WTC11 (cell line): ENCODE measurements around the gene EVC2. TPM values are rescaled to one million over a fixed set of nuclear protein-coding genes. Genes with fewer than 3 reads are reported as not detected.

Source experiments
- ATAC-seq: fragments of 200-7000 bp; cut with Tn5 transposase; 2 replicates; pipeline ENCODE4 v1.10.0; 2021; ENCODE audit warnings: mild to moderate bottlenecking, moderate library complexity
- CTCF ChIA-PET: fragments of 300-600 bp; sonication (Branson Sonifier 250); formaldehyde crosslinking; loops from one replicate; lab custom pipeline; 2021; ENCODE audit warnings: antibody characterized with exemption; lab: Charles Lee
- POLR2A ChIA-PET: fragments of 350-600 bp; sonication (Branson Sonifier 250); formaldehyde crosslinking; loops from one replicate; lab custom pipeline; 2021; ENCODE audit warnings: antibody characterized with exemption; lab: Charles Lee
- DNase-seq: peaks from one replicate; pipeline ENCODE4 v3.0.0; 2021; ENCODE audit warnings: low spot score
- H3K27ac Mint-ChIP-seq: 2 replicates; pipeline ENCODE4 v1.8.0; 2021; ENCODE audit warnings: mixed read lengths
- H3K27me3 Mint-ChIP-seq: 2 replicates; pipeline ENCODE4 v1.8.0; 2021; ENCODE audit warnings: low read depth, mild to moderate bottlenecking, moderate library complexity, mixed read lengths
- H3K36me3 Mint-ChIP-seq: 2 replicates; pipeline ENCODE4 v1.8.0; 2021; ENCODE audit warnings: mixed read lengths
- H3K4me1 Mint-ChIP-seq: 2 replicates; pipeline ENCODE4 v1.8.0; 2022; ENCODE audit warnings: mixed read lengths
- H3K4me3 Mint-ChIP-seq: 2 replicates; pipeline ENCODE4 v1.8.0; 2021; ENCODE audit warnings: mild to moderate bottlenecking, moderate library complexity, mixed read lengths
- H3K9me3 Mint-ChIP-seq: 2 replicates; pipeline ENCODE4 v1.8.0; 2021; ENCODE audit warnings: mixed read lengths
- CBFB ChIP-seq: sonication (generic); formaldehyde crosslinking; IDR thresholded peaks from 2 replicates; pipeline ENCODE4 v1.8.1; 2022; ENCODE audit warnings: mild to moderate bottlenecking, low read depth, missing genetic modification reagents
- CREM ChIP-seq: sonication (generic); formaldehyde crosslinking; IDR thresholded peaks from 2 replicates; pipeline ENCODE4 v1.8.1; 2022; ENCODE audit warnings: mild to moderate bottlenecking, missing genetic modification reagents, moderate library complexity
- ESRRA ChIP-seq: sonication (generic); formaldehyde crosslinking; IDR thresholded peaks from 2 replicates; pipeline ENCODE4 v1.8.1; 2022; ENCODE audit warnings: mild to moderate bottlenecking, missing genetic modification reagents, borderline replicate concordance
- FOXJ3 ChIP-seq: sonication (generic); formaldehyde crosslinking; IDR thresholded peaks from 2 replicates; pipeline ENCODE4 v1.9.0; 2021; ENCODE audit warnings: missing genetic modification reagents, mild to moderate bottlenecking, borderline replicate concordance
- HMGA2 ChIP-seq: fragments of 250-450 bp; sonication (Bioruptor Pico); IDR thresholded peaks from 2 replicates; pipeline ENCODE4 v1.4.0; 2021; ENCODE audit warnings: mild to moderate bottlenecking, moderate library complexity
- IRF2 ChIP-seq: sonication (generic); formaldehyde crosslinking; IDR thresholded peaks from 2 replicates; pipeline ENCODE4 v1.8.0; 2022; ENCODE audit warnings: low read depth, missing genetic modification reagents, borderline replicate concordance
- JAZF1 ChIP-seq: fragments of 250-450 bp; sonication (Bioruptor Pico); IDR thresholded peaks from 2 replicates; pipeline ENCODE4 v1.9.0; 2021; ENCODE audit warnings: moderate library complexity, mild to moderate bottlenecking, inconsistent platforms
- NFYB ChIP-seq: sonication (generic); formaldehyde crosslinking; conservative IDR thresholded peaks from 2 replicates; pipeline ENCODE4 v1.8.0; 2022; ENCODE audit warnings: low read depth, missing genetic modification reagents
- PRRX2 ChIP-seq: fragments of 250-450 bp; sonication (Bioruptor Pico); IDR thresholded peaks from 2 replicates; pipeline ENCODE4 v1.8.0; 2021; ENCODE audit warnings: mild to moderate bottlenecking
- RORB ChIP-seq: fragments of 250-450 bp; sonication (Bioruptor Pico); IDR thresholded peaks from 2 replicates; pipeline ENCODE4 v1.9.0; 2021; ENCODE audit warnings: mild to moderate bottlenecking
- SMAD3 ChIP-seq: sonication (generic); formaldehyde crosslinking; IDR thresholded peaks from 2 replicates; pipeline ENCODE4 v1.8.0; 2022; ENCODE audit warnings: missing genetic modification reagents, mild to moderate bottlenecking, borderline replicate concordance
- TEAD1 ChIP-seq: sonication (generic); formaldehyde crosslinking; IDR thresholded peaks from 2 replicates; pipeline ENCODE4 v1.8.0; 2022; ENCODE audit warnings: mild to moderate bottlenecking, missing genetic modification reagents
- ZBTB21 ChIP-seq: sonication (generic); formaldehyde crosslinking; IDR thresholded peaks from 2 replicates; pipeline ENCODE4 v1.8.1; 2023; ENCODE audit warnings: mild to moderate bottlenecking, missing genetic modification reagents, borderline replicate concordance
- ZNF263 ChIP-seq: sonication (generic); formaldehyde crosslinking; IDR thresholded peaks from 2 replicates; pipeline ENCODE4 v1.8.1; 2022; ENCODE audit warnings: low read depth, mild to moderate bottlenecking, moderate library complexity, missing genetic modification reagents
- ZNF396 ChIP-seq: fragments of 250-450 bp; sonication (Bioruptor Pico); IDR thresholded peaks from 2 replicates; pipeline ENCODE4 v1.8.0; 2021; ENCODE audit warnings: mild to moderate bottlenecking, moderate library complexity, borderline replicate concordance
- total RNA-seq: library from RNA; stranded (reverse); gene quantifications from 3 replicates; pipeline ENCODE4 v1.2.3, GENCODE V29; 2021
- TF ChIP-seq, protein P1 (sequence below): sonication (generic); formaldehyde crosslinking; IDR thresholded peaks from 2 replicates; pipeline ENCODE4 v1.8.1; 2023; ENCODE audit warnings: mild to moderate bottlenecking, missing genetic modification reagents
- TF ChIP-seq, protein P2 (sequence below): sonication (generic); formaldehyde crosslinking; IDR thresholded peaks from 2 replicates; pipeline ENCODE4 v1.8.1; 2023; ENCODE audit warnings: mild to moderate bottlenecking, missing genetic modification reagents, moderate library complexity
- TF ChIP-seq, protein P3 (sequence below): sonication (generic); formaldehyde crosslinking; IDR thresholded peaks from 2 replicates; pipeline ENCODE4 v1.8.0; 2022; ENCODE audit warnings: mild to moderate bottlenecking, missing genetic modification reagents
- TF ChIP-seq, protein P4 (sequence below): sonication (generic); formaldehyde crosslinking; IDR thresholded peaks from 2 replicates; pipeline ENCODE4 v1.8.1; 2023; ENCODE audit warnings: mild to moderate bottlenecking, moderate library complexity, missing genetic modification reagents
- TF ChIP-seq, protein P5 (sequence below): sonication (generic); formaldehyde crosslinking; conservative IDR thresholded peaks from 2 replicates; pipeline ENCODE4 v1.8.1; 2022; ENCODE audit warnings: mild to moderate bottlenecking, missing genetic modification reagents
- TF ChIP-seq, protein P6 (sequence below): sonication (generic); formaldehyde crosslinking; IDR thresholded peaks from 2 replicates; pipeline ENCODE4 v1.8.0; 2022; ENCODE audit warnings: mild to moderate bottlenecking, missing genetic modification reagents

Gene EVC2
- total RNA-seq, 1 experiment from 2014 or later: 4.8 TPM

DNA sequence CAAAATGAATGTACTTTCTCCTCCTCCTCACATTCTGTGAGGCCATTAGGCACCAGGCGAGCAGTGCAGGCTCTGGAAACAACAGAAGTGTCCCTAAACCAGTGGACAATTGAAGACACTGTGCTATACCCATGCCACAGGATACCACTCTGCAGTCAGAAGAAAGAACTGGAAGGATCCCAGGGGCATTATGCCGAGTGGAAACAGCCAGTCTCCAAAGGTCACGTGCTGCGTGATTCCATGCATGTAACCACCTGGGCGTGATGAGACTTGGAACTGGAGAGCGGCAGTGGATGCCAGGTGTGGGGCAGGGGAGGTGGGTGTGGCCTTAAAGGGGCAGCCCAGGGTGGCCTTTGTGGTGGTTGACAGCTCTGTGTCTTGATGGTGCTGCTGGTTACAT lies 139.4 kb downstream of the EVC2 start:
- ATAC-seq: no peak
- Mint-ChIP-seq H3K27ac (no peak overlapping the region), H3K4me3 (no peak overlapping the region), H3K27me3 (no peaks in the 10 kb centered on the region), H3K36me3 (peaks cover 10% of the 10 kb centered on the region), H3K9me3 (no peaks in the 10 kb centered on the region), H3K4me1 (peaks cover 4% of the 10 kb centered on the region)
- no peak for DNase-seq
- ChIA-PET CTCF (no interaction called here), POLR2A (no interaction called here)
- TF ChIP-seq ZBTB21 (CRISPR knock-in tag) (no peak), RORB (CRISPR knock-in tag) (no peak), CREM (CRISPR knock-in tag) (no peak), ZNF396 (CRISPR knock-in tag) (no peak)
- TF ChIP-seq, protein P1, sequence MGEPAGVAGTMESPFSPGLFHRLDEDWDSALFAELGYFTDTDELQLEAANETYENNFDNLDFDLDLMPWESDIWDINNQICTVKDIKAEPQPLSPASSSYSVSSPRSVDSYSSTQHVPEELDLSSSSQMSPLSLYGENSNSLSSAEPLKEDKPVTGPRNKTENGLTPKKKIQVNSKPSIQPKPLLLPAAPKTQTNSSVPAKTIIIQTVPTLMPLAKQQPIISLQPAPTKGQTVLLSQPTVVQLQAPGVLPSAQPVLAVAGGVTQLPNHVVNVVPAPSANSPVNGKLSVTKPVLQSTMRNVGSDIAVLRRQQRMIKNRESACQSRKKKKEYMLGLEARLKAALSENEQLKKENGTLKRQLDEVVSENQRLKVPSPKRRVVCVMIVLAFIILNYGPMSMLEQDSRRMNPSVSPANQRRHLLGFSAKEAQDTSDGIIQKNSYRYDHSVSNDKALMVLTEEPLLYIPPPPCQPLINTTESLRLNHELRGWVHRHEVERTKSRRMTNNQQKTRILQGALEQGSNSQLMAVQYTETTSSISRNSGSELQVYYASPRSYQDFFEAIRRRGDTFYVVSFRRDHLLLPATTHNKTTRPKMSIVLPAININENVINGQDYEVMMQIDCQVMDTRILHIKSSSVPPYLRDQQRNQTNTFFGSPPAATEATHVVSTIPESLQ (CRISPR knock-in tag): no peak

DNA sequence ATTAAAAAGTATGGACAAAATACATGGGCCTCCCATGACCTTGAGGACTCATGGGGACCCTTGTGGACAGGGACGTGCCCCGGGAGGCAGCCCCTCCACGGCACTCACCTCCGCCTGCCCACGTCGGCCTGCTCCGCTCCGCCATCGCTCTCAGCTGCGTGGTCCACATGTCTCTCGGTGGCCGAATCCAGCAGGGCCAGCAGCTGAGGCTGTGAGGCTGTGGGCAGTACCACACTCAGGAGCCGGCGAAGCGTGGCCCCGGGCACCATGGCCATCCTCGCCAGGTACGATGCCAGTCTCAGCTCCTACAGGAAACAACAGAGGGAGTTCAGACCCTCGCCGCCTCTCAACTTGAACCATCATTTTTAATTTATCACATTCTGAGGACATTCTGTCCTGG lies 140.0 kb downstream of the EVC2 start:
- H3K9me3 Mint-ChIP-seq: no peaks in the 10 kb centered on the region
- H3K4me1 Mint-ChIP-seq: peaks cover 4% of the 10 kb centered on the region
- peaks cover 7% of the 10 kb centered on the region for H3K36me3 Mint-ChIP-seq
- H3K27me3 Mint-ChIP-seq: no peaks in the 10 kb centered on the region
- no peak overlapping the region for H3K4me3 Mint-ChIP-seq
- ATAC-seq: no peak
- DNase-seq: no peak
- ChIA-PET CTCF (no interaction called here), POLR2A (no interaction called here)
- no peak for TF ChIP-seq JAZF1 (CRISPR knock-in tag)
- TF ChIP-seq TEAD1 (CRISPR knock-in tag): no peak
- TF ChIP-seq NFYB (CRISPR knock-in tag): no peak
- no peak for TF ChIP-seq ZNF396 (CRISPR knock-in tag)
- TF ChIP-seq, protein P2, sequence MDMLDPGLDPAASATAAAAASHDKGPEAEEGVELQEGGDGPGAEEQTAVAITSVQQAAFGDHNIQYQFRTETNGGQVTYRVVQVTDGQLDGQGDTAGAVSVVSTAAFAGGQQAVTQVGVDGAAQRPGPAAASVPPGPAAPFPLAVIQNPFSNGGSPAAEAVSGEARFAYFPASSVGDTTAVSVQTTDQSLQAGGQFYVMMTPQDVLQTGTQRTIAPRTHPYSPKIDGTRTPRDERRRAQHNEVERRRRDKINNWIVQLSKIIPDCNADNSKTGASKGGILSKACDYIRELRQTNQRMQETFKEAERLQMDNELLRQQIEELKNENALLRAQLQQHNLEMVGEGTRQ (CRISPR knock-in tag): no peak
- TF ChIP-seq, protein P3, sequence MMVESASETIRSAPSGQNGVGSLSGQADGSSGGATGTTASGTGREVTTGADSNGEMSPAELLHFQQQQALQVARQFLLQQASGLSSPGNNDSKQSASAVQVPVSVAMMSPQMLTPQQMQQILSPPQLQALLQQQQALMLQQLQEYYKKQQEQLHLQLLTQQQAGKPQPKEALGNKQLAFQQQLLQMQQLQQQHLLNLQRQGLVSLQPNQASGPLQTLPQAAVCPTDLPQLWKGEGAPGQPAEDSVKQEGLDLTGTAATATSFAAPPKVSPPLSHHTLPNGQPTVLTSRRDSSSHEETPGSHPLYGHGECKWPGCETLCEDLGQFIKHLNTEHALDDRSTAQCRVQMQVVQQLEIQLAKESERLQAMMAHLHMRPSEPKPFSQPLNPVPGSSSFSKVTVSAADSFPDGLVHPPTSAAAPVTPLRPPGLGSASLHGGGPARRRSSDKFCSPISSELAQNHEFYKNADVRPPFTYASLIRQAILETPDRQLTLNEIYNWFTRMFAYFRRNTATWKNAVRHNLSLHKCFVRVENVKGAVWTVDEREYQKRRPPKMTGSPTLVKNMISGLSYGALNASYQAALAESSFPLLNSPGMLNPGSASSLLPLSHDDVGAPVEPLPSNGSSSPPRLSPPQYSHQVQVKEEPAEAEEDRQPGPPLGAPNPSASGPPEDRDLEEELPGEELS (CRISPR knock-in tag): no peak
- TF ChIP-seq HMGA2 (CRISPR knock-in tag): no peak
- no peak for TF ChIP-seq PRRX2 (CRISPR knock-in tag)
- TF ChIP-seq, protein P4, sequence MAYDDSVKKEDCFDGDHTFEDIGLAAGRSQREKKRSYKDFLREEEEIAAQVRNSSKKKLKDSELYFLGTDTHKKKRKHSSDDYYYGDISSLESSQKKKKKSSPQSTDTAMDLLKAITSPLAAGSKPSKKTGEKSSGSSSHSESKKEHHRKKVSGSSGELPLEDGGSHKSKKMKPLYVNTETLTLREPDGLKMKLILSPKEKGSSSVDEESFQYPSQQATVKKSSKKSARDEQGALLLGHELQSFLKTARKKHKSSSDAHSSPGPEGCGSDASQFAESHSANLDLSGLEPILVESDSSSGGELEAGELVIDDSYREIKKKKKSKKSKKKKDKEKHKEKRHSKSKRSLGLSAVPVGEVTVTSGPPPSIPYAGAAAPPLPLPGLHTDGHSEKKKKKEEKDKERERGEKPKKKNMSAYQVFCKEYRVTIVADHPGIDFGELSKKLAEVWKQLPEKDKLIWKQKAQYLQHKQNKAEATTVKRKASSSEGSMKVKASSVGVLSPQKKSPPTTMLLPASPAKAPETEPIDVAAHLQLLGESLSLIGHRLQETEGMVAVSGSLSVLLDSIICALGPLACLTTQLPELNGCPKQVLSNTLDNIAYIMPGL: no peak
- TF ChIP-seq, protein P5, sequence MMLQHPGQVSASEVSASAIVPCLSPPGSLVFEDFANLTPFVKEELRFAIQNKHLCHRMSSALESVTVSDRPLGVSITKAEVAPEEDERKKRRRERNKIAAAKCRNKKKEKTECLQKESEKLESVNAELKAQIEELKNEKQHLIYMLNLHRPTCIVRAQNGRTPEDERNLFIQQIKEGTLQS (CRISPR knock-in tag): no peak
- TF ChIP-seq CBFB (CRISPR knock-in tag): no peak
- TF ChIP-seq ZNF263: no peak
- TF ChIP-seq SMAD3 (CRISPR knock-in tag): no peak
- no peak overlapping the region for H3K27ac Mint-ChIP-seq

DNA sequence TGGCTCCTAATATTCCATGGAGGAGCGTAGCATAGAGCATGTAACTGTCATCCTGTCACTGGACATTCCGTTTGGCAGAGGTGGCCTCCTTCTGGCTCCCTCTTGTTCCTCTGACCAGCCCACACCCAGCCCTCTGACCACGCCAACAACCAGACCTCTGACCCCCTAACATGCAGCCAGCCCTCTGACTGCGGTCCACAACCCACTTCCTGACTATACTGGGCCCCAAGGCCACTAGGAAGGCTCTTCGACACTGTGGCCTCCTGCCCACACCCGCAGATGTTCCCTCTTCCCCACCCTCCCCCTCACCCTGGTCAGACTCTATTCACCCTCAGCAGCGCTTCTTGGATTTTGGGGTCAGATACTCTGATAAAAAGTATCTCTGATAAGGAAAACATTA lies 141.4 kb downstream of the EVC2 start:
- ChIA-PET POLR2A (no interaction called here), CTCF (no interaction called here)
- peaks cover 3% of the 10 kb centered on the region for H3K36me3 Mint-ChIP-seq
- no peak for ATAC-seq
- no peaks in the 10 kb centered on the region for H3K9me3 Mint-ChIP-seq
- no peaks in the 10 kb centered on the region for H3K27me3 Mint-ChIP-seq
- H3K4me3 Mint-ChIP-seq: no peak overlapping the region
- H3K4me1 Mint-ChIP-seq: peaks cover 4% of the 10 kb centered on the region
- no peak overlapping the region for H3K27ac Mint-ChIP-seq
- no peak for DNase-seq
- TF ChIP-seq ESRRA (CRISPR knock-in tag): no peak
- no peak for TF ChIP-seq IRF2 (CRISPR knock-in tag)
- no peak for TF ChIP-seq FOXJ3 (CRISPR knock-in tag)
- TF ChIP-seq, protein P6, sequence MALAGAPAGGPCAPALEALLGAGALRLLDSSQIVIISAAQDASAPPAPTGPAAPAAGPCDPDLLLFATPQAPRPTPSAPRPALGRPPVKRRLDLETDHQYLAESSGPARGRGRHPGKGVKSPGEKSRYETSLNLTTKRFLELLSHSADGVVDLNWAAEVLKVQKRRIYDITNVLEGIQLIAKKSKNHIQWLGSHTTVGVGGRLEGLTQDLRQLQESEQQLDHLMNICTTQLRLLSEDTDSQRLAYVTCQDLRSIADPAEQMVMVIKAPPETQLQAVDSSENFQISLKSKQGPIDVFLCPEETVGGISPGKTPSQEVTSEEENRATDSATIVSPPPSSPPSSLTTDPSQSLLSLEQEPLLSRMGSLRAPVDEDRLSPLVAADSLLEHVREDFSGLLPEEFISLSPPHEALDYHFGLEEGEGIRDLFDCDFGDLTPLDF: no peak
